ENCODE results near the gene EYS.

EYS gene

GRCh38 chr6:64803470-64804166 lies 903.4 kb downstream of the EYS start:
- DNase-seq: no peak

GRCh38 chr6:64792534-64792933 lies 914.5 kb downstream of the EYS start:
- no peak for DNase-seq

- DNase-seq: no peak
These were observed 917.5 kb downstream of the EYS start for GRCh38 chr6:64789476-64789875.

DNA sequence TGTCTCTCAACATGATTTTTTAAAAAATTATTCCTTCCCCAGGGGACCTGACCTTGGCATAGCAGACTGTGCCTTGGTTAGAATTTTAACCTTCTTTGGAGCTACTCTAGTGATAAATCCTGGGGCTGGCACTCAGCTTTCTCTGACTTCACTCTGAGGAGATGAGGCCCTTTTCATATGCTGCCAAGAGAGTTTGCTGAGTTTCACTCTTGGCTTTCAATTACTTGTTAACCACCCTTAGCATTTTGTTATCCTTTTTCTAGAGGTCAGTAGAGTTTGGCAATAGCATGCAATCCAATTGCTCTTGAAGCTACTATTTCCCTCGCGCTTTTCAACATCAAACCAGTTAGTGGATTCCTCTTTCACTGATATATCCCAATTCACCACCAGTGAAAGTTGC lies 920.3 kb downstream of the EYS start:
- no peak for DNase-seq

DNA sequence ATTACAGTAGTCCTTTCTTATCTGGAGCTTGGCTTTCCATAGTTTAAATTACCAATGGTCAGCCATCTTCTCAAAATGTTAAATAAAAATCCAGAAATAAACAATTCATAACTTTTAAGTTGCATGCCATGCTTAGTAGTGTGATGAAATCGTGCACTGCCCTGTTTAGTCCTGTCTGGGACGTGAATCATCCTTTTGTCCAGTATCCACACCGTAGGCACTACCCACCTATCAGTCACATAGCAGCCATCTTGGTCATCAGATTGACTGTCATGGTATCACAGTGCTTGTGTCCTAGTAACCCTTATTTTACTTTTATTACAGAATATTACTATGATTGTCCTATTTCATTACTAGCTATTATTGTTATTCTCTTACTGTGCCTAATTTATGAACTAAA lies 924.1 kb downstream of the EYS start:
- DNase-seq: no peak

DNA sequence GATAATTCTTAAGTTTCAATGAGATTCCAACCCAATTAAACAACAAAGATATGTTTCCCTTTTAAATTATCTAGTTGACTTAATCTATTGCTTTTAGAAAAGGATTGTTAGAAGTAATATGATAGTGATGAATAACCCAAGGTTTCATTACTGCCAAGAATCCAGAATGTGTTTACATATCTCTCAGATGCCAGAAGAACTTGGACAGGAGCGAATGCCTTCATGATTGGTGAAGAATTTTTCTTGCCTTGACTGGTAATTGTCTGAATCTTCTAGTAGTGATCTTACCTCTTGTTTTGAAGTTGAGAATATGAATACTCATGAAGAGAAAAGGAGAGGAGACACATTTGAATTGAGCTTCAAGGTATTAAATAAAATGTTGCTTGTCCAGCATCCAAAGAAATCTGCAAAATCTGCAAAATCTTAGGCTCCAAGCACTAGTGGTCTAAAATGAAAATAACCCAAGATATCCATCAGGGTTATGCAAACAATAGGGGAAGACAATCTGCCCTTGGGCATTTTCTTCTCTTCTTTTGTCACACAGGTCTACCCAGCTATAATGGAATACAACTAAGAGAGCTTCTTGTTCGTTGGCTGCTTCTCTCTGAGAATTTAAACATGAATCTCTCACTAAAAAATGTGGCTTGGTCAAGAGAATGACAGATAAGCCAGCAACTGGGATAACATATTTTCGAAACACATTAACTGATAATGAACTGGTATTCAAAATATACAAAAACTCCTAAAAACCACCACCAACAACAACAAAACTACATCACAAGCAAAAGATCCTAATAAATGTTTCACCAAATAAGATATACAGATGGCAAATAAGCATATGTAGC lies 928.9 kb downstream of the EYS start:
- no peak for DNase-seq

DNA sequence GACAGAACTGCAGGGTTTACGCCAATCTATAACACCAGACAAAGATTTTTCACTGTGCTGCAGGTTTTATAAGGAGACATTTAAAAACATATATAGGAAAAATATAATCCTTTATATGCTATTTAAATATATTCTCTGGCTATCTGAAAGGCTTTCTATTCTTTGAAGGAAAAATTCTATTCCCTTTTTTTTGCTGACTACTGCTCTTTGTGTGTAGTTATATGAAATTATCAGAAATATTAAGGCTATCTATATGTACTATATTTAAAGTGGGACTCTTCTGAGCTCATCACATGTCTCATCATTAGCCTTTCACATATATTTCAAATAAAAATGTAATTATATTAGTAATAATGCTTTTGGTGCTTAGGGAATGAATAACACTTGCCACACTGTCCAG lies 930.7 kb downstream of the EYS start:
- DNase-seq: no peak

DNA sequence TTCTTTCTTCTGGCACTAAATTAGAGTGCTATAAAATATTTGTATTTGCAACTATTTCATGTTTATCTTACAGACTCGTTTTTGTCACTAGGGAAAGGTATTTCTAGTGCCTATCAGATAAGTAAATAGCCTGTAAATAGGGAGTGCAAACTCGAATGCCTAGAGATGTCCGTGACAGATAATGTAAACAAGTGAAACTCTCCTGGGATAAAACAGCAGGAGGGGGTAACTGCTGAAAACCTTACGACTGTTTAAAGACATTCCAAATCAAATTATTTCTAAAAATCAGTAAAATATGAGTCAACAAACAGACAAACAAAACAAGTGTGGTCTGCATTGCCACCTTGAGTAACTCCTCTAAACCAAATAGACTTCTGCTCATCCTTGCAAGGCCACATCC lies 932.1 kb downstream of the EYS start:
- no peak for DNase-seq

GRCh38 chr6:64750910-64751309 lies 956.1 kb downstream of the EYS start:
- no peak for DNase-seq

DNA sequence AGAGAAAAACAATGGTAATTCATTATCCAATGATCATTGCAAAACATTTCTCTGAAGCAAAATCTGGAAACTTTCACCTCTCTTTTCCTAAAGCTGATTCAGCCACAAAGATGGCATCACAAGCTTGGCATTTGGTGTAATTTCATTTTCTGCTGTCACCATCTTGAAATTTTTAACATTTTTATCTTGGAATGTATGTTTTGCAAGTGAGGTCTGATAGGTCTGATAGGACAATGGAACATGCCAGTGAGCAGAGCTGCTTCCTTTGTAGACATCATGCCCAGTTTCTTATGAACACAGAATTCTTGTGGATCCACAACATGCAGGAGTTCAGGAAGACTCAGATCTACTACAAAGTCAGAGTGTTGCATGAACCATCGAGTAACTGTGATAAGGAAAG lies 969.6 kb downstream of the EYS start:
- no peak for DNase-seq

- DNase-seq: no peak
These were observed 970.5 kb downstream of the EYS start for GRCh38 chr6:64736421-64736950.

DNA sequence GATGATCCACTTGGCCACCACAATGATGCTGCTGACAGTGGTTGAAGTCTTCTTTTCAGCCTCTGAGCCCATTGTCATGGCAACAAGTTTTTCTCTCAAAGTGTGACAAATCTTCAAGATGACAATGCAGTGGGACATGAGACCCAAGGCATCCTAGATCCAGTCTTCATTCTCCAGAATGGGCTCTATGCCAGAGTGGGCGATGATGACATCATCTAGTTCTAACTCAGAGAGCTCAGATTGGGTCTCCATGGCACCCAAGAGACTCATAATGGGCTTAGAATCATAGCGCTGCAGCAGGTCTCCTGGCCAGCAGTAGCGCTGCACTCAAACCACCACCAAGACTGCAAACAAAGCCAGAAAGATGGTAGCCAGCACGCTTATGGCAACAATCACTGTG lies 973.6 kb downstream of the EYS start:
- DNase-seq: no peak

DNA sequence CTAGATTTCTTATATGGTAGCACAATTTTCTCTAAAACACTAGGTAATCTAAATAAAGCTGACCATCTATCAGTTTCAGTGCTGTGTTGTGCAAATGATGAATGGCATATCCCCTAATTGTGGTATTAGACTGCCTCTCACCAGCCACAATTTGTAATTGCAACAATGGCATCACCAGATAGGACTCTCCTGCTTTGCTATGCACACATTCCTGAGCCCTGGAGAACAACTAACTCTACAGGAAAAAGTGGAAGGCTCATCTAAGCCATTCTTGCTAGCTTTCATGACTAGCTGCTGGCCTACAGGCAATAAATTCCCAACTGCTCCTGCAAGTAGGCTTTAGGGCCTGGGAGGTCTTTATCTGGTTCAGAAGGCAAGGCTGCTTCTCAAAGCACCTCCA lies 974.1 kb downstream of the EYS start:
- no peak for DNase-seq

GRCh38 chr6:64729522-64729921 lies 977.5 kb downstream of the EYS start:
- DNase-seq: no peak

DNA sequence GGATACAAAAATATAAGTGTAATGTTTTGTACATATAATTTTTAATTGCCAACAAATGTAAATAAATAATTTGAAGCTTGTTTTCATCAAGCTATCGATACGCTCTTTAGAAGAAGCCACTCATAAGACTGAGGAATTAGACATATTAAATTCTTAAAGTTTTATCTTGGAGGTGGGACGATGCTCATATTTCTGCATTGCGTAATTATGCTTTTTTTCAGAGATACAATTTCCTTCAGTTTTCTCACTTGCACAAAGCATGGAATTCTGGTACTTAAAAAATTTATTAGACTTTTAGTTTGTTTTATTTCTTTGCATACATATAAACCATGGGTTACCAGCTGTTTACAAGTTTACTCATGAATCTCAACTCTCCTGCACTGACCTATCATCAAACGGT lies 980.0 kb downstream of the EYS start:
- DNase-seq: no peak

DNA sequence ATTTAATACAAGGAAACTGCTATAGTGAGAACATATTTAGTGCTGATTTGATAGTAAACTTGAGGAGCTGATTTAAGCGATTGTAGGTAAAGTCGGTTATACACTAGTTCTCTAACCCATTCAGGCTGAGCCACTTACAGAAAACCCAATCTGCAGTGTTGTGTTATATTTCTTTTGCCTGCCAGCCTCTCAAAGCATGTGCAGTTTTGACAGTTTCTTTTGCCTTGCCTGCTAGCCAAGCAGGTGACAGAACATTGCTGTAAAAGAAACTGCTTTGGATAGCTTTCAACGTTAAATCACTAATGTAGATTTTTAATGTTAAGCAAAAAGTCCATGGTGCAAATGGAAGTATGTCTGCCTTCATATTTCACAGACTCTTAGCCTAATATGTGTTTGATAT lies 982.9 kb downstream of the EYS start:
- no peak for DNase-seq

DNA sequence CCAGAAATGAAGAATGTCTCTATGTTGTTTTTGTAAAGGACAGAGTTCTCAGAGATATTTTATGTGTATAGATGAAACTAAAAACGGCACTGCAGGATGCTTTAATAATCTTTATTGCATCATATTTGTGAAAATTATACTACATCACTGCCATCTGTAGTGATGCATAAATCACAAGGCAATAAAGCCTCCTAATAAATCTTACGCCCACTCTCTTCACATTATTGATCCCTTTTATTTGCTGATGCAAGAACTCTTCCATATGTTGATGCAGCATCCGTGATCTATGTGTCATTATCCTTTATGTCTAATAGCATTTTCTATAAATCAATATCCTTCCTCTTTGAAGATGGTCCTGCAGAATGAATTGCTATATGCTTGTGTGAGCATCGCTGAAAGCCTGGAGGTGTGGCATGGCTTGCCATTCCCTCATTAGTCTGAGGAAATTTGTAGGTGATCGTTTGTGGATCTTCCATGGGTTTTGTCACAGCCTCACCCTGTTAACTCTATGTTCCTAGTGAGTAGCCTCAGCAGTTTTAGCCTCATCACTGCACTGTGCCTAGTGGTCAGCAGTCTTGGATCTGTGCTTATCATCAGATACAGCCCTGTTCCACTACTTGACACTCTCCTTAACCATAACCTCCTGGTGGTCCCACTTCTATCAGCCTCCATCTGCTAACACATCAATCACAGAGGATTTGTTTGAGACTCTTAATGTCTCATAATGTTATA lies 983.5 kb downstream of the EYS start:
- no peak for DNase-seq

- DNase-seq: no peak
These were observed 985.2 kb downstream of the EYS start for GRCh38 chr6:64721865-64722264.

DNA sequence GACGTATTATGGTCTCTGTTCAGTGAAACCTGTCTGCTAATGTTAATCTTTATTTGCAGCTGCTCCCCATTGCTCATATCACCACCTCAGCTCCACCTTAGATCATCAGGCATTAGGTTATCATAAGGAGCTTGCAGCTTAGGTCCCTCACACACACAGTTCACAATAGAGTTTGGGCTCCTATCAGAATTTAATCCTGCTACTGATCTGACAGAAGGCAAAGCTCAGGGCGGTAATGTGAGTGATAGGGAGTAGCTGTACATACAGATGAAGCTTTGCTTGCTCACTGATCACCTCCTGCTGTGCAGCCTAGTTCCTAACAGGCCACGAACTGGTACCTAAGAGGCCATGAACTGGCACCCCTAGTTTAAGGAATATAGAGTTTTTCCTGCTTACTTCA lies 989.7 kb downstream of the EYS start:
- no peak for DNase-seq

DNA sequence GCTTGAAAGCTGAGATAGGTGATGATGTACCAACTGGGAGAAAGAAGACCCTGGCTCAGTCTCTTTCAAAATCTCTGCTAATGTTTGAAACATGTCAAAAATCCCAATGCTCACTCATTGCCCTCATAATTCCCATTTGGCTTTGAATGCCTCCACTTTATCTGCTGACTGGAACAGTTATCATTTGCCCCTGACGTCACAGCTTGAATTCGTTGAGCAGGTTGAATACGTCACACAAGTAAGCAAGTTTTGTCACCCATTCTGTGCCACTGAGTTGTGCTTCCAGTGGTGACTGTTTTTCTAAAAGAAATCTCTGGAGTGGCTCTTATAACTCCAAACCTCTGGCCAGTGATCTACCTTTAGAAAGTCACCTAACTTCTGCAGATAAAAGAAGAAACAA lies 991.4 kb downstream of the EYS start:
- DNase-seq: no peak

DNA sequence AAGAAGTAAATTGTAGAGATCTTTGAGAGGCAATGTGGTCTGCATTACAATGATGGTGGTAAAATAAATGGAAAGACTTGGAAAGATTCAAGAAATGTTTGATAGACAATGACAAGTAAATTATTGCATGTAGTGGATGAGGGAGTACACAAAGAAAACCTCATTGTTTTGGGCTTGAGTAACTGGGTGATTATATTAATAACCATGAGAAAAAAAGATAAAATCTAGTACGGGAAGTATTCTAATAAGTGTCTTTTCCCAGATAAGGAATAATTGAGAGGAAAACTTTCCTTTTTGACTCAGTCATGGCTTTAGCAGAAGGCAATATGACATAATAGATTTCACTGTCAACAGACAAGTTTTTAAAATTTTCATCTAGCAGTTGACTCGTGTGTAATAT lies 993.0 kb downstream of the EYS start:
- no peak for DNase-seq

DNA sequence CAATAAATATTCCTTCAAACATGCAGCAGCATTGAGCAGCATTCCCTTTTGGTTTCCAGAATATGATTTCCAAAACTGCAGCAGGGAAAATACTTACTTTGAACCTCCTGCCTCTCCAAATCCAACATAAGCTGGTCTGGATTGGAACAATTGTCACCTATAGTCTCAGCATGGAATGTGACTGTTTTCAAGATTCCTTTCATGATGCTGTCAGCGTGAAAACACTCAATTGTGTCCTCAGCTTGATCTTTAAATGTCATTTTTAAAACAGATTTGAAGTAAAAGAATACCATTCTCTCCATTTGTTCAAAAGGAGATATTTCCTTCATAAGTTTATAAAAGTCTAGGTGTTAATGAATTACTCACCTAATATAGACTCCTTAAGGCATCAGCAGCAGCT lies 993.9 kb downstream of the EYS start:
- no peak for DNase-seq

- no peak for DNase-seq
These were observed 994.4 kb downstream of the EYS start for GRCh38 chr6:64712606-64713005.

DNA sequence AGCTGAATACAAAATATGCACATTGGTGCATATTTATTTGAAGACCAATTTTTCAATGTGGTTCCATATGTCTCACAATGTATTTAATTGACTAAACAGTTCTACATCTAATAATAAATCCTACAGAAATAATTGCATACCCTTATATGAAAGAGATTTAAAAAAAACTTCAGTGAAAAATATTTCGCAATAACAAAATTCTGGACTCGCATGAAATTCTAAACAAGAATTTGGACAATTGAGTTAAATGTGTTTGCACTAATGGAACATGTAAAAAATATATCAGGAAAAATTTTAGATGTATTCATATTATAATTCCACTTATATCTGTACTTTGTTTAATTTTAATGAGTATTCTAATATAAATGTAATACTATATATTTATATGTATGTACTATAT lies 1003.1 kb downstream of the EYS start:
- DNase-seq: no peak
